Sciatic nerve (tissue), 2 donors: ENCODE results near the gene NLRP7. TPM values are rescaled to one million over a fixed set of nuclear protein-coding genes. Genes with fewer than 3 reads are reported as not detected.
"Not testable (repeated sequence)": the region's sequence is repeated elsewhere in the genome, so short reads cannot be mapped to it uniquely, and the experiment has no call there.

Experiments
- ATAC-seq: fragments of 200-7000 bp; cut with Tn5 transposase; one replicate; pipeline ENCODE4 v1.9.1; 2020; ENCODE audit warnings: mild to moderate bottlenecking, moderate library complexity
- DNase-seq: peaks from one replicate; pipeline ENCODE4 v3.0.0-alpha.2; 2020; ENCODE audit warnings: low spot score
- intact Hi-C: fragments of 100-400 bp; cut with DNase I; formaldehyde crosslinking; loops from one replicate; pipeline ENCODE4 v1.14.2; 2022
- total RNA-seq: library from RNA; stranded (reverse); fragmentation: NEBNext Ultra II Directional; extraction: Animal tissue kit (Norgen Biotek cat#: 25700); gene quantifications from one replicate; pipeline ENCODE4 v1.2.1, GENCODE V29; 2021
- donor health status: DM: no; HTN: no; CAD: no.
- donor health status: DM: no; HTN: no; CAD: no.

The NLRP7 gene
- not detected for total RNA-seq

DNA sequence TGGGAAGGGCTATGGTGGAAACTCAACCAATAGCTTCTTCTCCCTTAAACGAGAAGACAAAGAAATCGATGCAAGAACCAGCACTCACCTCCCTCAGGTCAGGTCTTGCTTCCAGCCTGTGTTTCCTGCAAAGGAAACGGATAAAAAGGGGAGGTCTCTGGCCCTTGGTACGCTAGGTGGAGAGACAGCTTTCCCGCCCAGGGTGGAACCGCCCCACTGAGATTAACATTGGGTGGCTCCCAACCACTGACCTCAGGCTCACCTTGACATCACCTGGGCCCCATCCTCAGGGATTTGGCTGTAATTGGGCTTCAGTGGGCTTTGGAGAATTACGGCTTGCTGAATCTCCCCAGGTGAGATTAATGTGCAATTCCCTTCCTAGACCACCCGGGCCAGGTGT, at the start of gene NLRP7:
Gene NLRP7 (minus strand): TSS at position 150 of the 400 bp plus-strand sequence.
- no peak for ATAC-seq
- intact Hi-C loops: no loop called here
- DNase-seq: no peak

DNA sequence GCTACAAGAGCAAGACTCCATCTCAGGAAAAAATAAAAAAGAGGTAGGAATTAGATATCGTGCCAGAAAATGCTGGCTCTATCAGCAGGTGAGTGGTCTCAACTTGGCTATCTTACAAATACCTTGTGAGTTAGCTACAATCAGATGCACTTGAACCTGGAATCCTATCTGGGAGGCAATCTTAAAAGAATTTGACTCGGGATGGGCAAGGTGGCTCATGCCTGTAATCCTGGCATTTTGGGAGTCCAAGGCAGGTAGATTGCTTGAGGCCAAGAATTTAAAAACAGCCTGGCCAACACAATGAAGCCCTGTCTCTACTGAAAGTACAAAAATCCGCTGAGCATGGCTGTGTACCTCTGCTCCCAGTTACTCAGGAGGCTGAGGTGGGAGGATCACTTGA, 48.2 kb upstream of the NLRP7 start:
- no peak for ATAC-seq
- intact Hi-C loops: no loop called here
- no peak for DNase-seq

DNA sequence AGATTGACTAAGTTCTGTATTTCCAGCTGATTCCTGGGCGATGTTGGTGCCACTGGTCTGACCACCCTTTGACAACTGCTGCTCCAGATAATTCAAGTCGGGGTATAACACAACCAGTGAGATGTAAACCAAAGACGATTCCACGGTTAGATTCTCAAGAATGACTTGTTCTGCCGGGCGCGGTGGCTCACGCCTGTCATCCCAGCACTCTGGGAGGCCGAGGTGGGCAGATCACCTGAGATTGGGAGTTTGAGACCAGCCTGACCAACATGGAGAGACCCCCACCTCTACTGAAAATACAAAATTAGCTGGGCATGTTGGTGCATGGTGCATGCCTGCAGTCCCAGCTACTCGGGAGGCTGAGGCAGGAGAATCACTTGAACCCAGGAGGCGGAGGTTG, 42.2 kb upstream of the NLRP7 start:
- DNase-seq, intact Hi-C loops: not testable (repeated sequence)

DNA sequence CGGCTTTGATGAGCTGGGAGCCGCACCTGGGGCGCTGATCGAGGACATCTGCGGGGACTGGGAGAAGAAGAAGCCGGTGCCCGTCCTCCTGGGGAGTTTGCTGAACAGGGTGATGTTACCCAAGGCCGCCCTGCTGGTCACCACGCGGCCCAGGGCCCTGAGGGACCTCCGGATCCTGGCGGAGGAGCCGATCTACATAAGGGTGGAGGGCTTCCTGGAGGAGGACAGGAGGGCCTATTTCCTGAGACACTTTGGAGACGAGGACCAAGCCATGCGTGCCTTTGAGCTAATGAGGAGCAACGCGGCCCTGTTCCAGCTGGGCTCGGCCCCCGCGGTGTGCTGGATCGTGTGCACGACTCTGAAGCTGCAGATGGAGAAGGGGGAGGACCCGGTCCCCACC, 35.2 kb upstream of the NLRP7 start:
- DNase-seq, intact Hi-C loops, ATAC-seq: not testable (repeated sequence)

More for the DNA sequence above, 42.2 kb upstream of the NLRP7 start:
- not testable (repeated sequence) for ATAC-seq

DNA sequence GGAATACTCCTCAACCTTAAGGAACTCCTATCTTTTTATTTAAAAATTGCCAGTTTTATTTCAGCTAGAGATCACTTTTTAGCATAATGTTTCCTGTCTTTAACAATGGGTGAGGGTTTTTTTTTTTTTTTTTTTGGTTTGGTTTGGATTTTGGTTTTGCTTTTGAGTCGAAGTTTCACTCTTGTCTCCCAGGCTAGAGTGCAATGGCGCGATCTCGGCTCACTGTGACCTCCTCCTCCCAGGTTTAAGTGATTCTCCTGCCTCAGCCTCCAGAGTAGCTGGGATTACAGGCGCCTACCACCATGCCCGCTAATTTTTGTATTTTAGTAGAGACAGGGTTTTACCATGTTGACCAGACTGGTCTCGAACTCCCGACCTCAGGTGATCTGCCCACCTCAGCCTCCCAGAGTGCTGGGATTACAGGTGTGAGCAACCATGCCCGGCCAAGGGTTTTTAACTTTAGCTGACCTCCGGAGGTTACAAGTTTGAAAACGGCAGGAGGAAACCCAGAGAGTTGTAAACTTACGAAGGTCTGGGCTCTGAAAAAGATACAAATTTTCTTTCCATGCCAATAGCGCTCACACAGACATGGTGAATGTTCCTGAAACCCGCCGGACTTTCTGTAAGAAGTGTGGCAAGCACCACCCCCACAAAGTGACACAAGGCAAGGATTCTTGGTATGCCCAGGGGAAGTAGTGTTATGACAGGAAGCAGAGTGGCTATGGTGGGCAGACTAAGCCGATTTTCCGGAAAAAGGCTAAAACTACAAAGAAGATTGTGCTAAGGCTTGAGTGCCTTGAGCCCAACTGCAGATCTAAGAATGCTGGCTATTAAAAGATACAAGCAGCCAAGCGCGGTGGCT, 26.1 kb upstream of the NLRP7 start:
- intact Hi-C loops, ATAC-seq, DNase-seq: not testable (repeated sequence)

DNA sequence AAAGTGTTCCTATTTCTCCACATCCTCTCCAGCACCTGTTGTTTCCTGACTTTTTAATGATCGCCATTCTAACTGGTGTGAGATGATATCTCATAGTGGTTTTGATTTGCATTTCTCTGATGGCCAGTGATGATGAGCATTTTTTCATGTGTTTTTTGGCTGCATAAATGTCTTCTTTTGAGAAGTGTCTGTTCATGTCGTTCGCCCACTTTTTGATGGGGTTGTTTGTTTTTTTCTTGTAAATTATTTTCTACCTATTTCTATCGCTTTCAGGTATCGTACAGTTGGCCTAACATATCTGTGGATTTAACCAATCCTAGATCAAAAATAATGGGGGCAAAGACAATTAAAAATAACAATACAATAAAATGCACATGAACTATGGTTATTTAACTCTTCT, 24.1 kb upstream of the NLRP7 start:
- ATAC-seq, intact Hi-C loops, DNase-seq: not testable (repeated sequence)

DNA sequence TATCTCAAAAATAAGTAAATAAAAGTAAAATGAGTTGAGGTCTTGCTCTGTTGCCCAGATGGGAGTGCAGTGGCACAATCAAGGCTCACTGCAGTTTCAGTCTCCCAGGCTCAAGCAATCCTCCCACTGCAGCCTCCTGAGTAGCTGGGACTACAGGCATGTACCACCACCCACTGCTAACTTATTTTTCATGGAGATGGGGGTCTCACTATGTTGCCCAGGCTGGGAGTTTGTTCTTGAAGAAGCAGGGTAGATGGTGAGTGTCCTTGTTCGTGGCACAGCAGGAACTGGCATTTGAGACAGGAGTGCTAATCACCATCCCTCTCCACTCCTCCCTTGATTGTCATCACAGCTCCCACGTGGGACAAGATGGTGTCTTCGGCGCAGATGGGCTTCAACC, 22.3 kb upstream of the NLRP7 start:
- ATAC-seq (no peak), DNase-seq (no peak)
- intact Hi-C loops: no loop called here

DNA sequence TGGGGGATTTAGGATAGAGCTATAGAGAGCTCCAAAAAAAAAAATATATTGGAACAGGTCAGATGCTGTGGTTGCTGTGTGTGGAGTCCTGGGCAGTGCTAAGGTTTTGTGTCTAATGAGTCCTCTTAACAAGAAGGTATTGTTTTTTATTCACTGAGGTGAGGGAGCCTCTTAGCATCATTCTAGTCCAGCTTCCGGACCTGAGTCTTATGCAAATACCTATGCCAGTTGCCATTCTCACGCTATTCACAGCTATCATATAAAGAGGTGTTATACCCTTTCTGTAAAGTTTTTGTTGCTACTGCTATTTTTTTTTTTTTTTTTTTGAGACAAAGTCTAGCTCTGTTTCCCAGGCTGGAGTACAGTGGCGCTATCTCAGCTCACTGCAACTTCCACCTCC, 20.3 kb upstream of the NLRP7 start:
- ATAC-seq: no peak
- DNase-seq: no peak
- intact Hi-C loops: no loop called here

DNA sequence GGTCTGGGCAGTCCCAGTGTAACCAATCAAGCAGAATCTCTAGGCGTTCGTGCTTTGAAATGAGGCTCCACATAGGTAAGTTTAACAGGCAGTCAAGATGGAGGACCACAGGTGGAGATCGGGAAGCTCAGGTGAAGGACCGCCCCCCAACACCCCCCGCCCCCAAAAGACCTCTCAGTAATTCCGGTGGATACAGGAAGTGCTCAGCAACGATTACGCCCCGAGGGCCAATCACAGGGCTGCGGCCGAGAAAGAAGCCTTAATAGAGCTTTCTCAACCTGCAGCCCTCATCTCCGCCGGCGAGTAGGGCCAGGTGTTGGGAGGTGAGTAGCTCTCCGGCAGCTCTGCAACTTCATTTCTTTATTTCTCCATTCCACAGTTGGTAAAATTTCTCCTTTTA, 17.7 kb upstream of the NLRP7 start:
- intact Hi-C loops, DNase-seq, ATAC-seq: not testable (repeated sequence)

DNA sequence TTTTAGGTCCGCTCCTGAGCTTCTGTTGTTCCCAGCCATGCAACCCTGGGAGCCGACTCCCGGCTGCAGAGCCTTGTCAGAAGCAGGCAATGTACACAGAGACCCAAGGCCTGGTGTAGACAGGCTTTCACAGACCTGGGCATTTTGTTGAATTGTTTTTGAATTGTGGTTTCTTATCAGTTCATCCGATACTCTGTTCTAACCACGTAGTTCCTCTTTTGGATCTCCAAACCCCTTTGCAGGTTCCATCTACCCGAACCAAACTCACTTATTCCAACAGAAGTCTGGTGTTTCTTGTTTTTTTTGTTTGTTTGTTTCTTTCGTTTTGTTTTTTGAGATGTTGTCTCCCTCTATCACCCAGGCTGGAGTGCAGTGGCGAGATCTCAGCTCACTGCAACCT, 12.5 kb upstream of the NLRP7 start:
- no peak for ATAC-seq
- intact Hi-C loops: no loop called here
- no peak for DNase-seq

DNA sequence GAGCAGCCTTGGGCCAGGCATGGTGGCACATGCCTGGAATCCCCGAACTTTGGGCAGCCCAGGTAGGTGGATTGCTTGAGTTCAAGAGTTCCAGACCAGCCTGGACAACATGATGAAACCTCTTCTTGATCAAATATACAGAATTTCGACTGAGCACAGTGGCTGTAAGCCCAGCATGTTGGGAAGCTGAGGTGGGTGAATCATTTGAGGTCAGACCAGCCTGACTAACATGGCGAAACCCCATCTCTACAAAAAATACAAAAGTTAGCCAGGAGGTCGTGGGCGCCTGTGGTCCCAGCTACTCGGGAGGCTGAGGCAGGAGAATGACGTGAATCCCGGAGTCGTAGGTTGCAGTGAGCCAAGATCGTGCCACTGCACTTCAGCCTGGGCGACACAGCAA, 8.0 kb upstream of the NLRP7 start:
- ATAC-seq (no peak), DNase-seq (no peak)
- intact Hi-C loops: no loop called here

DNA sequence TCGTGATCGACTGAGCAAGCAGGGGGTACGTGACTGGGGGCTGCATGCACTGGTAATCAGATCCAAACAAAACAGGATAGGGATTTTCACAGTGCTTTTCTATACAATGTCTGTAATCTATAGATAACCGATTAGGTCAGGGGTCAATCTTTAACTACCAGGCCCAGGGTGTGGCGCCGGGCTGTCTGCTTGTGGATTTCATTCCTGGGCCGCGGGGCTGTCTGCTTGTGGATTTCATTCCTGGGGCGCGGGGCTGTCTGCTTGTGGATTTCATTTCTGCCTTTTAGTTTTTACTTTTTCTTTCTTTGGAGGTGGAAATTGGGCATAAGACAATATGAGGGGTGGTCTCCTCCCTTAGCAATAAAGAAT, 6.0 kb upstream of the NLRP7 start:
- ATAC-seq, intact Hi-C loops, DNase-seq: not testable (repeated sequence)

DNA sequence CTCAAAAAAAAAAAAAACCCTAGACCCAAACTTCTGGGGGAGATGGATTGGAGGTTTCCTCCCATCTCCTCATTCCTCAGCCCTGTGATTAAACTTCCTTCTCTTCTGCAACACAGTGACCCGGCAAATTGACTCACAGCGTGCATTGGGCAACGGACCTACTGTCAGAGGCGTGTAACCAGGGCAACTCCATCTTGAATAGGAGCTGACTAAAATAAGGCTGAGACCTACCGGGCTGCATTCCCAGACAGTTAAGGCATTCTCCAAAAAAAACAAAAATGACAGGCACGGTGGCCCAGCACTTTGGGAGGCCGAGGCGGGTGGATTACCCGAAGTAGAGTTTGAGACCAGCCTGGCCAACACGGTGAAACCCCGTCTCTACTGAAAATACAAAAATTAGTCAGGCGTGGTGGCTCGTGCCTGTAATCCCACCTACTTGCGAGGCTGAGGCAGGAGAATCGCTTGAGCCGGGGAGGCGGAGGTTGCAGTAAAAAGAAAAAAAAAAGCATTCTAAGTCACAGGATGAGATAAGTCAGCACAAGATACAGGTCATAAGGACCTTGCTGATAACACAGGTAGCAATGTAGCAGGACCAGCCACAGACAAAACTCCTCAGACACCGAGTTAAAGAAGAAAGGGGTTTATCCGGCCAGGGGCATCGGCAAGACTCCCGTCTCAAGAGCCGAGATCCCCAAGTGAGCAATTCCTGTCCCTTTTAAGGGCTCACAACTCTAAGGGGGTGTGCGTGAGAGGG, 5.4 kb upstream of the NLRP7 start:
- intact Hi-C loops: no loop called here
- DNase-seq: no peak
- no peak for ATAC-seq

DNA sequence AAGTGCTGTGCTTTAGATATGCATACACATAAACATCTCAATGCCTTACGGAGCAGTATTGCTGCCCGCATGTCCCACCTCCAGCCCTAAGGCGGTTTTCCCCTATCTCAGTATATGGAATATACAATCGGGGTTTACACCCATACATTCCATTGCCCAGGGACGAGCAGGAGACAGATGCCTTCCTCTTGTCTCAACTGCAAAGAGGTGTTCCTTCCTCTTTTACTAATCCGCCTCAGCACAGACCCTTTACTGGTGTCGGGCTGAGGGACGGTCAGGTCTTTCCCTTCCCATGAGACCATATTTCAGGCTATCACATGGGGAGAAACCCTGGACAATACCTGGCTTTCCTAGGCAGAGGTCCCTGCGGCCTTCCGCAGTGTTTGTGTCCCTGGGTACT, 3.2 kb upstream of the NLRP7 start:
- DNase-seq, intact Hi-C loops, ATAC-seq: not testable (repeated sequence)

DNA sequence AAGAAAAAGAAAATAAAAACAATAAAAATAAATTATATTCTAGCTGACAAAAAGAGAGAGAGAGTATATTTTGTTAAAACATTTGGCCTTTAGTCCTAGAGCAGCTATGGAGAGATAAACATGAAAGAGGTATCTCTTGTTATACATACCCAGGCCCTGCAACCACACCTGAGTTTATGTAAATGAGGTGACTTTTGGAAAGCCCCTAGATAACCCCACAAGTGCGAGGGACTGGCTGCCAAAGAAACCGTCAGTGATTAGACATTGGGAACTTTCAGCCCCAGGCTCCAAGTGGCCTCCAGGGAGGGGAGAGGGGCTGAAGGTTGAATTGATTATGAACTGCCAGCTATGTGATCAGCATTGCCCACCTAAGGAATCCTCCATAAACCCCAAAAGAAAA, 2.1 kb upstream of the NLRP7 start:
- intact Hi-C loops: no loop called here
- no peak for ATAC-seq
- DNase-seq: no peak

DNA sequence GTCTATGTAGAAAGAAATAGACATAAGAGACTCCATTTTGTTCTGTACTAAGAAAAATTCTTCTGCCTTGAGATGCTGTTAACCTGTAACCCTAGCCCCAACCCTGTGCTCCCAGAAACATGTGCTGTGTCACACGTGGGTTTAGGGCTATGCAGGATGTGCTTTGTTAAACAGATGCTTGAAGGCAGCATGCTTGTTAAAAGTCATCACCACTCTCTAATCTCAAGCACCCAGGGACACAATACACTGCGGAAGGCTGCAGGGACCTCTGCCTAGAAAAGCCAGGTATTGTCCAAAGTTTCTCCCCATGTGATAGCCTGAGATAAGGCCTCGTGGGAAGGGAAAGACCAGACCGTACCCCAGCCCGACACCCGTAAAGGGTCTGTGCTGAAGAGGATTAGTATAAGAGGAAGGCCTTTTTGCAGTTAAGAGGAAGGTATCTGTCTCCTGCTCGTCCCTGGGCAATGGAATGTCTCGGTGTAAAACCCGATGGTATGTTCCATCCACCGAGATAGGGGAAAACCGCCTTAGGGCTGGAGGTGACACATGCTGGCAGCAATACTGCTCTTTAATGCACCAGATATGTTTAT, 3.5 kb downstream of the NLRP7 start:
- intact Hi-C loops, DNase-seq, ATAC-seq: not testable (repeated sequence)

DNA sequence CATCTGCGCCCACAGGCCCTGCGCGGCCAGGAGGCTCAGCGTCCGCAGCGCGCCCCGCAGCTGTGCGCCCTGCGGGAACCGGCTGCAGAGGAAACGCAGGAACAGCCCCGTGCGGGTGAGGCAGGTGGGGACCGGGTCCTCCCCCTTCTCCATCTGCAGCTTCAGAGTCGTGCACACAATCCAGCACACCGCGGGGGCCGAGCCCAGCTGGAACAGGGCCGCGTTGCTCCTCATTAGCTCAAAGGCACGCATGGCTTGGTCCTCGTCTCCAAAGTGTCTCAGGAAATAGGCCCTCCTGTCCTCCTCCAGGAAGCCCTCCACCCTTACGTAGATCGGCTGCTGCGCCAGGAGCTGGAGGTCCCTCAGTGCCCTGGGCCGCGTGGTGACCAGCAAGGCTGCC, 7.8 kb downstream of the NLRP7 start:
- intact Hi-C loops, DNase-seq, ATAC-seq: not testable (repeated sequence)

DNA sequence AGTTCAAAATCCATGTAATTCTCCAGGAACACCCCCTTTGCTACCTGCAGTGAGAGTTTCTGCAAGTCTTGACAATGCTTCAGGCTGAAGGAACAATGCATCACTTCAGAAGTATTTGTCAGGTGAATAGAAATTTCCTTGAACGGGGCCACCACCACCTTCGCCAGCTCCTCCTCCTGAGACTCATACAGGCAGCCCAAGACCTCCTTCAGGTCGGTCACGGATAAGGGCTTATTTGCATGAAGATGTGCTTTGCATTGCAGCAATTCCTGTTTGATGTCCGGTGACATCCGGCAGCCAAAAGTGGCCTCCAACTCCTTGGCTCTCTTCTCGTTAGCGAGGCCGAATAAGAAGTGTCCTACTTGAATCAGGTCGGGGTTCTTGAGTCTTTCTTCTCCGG, 8.4 kb downstream of the NLRP7 start:
- DNase-seq (no peak), ATAC-seq (no peak)
- intact Hi-C loops: no loop called here

DNA sequence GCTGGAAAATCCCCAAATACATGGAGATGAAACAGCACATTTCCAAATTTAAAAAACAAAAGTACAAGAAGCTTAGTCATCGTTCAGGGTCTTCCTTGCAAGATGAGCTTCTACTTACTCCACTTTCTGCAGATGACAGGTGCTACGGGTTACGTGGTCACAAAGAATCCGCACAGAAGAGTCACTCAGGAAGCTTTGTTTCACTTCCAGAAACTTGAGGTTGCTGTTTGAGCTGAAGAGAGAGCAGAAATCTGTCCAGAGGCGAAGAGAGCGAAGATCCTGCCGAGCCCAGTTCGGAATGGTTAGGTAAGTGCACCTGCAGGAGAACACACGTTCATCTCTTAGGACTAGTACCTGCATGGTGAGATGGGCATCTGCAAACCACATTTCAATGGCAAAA, 9.4 kb downstream of the NLRP7 start:
- no peak for DNase-seq
- intact Hi-C loops: no loop called here
- ATAC-seq: no peak

DNA sequence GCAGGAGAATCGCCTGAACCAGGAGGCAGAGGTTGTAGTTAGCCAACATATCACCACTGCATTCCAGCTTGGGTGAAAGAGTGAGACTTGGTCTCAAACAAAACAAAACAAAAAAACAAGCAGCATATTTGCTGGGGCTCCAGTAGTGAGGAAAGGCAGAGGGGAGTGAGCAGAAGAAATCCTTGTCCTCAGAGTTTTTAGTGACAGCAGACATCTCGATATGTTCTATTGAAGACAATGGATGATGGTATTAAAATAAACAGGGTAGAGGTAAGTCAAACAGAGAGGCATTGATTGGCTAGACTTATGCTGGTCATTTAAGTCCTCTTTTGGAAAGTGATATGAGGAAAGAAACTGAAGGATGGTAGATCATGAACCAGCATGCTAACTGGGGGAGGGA, 19.0 kb downstream of the NLRP7 start:
- intact Hi-C loops: no loop called here
- ATAC-seq (no peak), DNase-seq (no peak)
